Stimulated activated CD8-positive, alpha-beta memory T cell treated with anti-CD3 and anti-CD28 coated beads, Interleukin-4, amount 100 ng/mL, for 4 hours (primary cell): Measurements from ENCODE around the gene HS3ST3B1.
A peak's percentile ranks its signal among the peaks of the same experiment; 100 is the strongest.

Experiments used
- DNase-seq, 2 donors: peaks; one replicate each; pipeline ENCODE4 v3.0.0-alpha.2; 2020; ENCODE audit warnings: low read depth in 2 of 2, low spot score in 1 of 2

HS3ST3B1 gene

DNA sequence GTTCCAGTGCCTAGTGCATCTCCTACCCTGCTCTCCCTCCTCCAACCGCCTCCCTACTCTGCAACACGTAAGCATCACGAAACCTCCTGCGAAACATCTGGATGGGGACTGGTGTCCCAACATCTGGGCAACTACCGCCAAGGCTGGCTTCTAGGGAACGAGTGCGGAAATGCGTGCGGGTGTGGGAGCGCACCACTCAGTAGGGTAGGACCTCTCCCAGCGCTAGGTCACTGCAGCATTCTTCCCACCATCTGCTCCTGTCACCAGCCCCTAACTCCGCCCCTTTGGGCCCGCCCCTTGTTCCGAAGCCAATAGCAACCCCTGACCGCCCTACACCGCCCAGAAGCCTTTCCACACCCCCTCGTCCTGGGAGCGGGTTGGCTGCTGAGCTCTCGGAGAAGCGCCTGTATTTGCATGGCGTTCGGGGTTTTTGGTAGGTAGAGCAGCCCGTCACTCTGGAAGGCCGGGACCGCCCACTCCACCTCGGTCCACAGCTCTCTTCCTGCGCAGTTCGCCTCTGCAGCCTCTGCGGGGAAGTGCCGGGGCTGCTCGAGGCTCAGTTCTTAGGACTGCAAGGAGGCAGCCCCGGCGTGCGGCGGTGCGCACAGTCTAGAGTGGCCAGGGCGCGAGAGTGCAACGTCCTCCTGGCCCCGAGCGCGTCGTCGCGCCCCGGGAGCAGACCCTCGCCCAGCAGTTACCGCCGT lies at the start of gene HS3ST3B1:
Gene HS3ST3B1, plus strand, starts transcription at position 507 of the 704 bp plus-strand sequence. CDS start 438 bp downstream, outside the sequence.
- peak; percentile 99 for DNase-seq

DNA sequence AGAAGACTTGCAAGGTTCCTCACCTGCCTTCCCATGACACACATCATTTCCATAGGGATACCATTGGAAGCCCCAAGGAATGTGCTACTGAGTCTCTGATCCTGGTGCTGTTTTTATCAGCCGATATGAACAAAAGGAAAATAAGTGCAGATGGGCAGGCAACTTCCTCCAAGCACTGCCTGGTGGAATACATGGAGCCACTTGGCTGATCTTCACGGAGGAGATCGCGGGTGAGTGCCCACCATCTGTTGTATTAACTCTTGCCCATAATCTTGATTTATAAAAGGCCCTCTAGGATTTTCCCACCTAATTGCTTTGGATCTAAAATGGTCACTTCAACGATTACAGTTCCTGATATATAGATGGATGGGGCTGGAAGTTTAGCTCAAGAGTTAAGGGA lies 39.5 kb upstream of the HS3ST3B1 start:
- DNase-seq: no peak

DNA sequence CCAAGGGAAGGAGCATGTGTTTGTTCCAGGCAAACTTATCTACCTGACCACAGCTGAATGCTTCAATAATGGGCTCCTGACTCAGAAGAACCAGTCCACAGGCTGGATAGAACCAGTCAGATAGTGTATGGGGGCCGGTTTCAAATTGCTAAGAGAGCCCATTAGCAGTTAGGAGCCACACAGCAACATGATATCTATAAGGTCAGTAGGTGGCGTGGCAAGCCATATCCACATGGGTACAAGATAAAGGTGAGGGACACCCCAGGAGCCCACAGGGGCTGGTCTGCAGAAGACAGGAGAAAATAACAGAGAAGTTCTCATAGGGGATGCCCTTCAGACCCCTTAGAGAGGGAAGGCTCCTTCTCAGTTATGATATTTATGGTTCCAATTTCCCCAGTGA lies 32.6 kb upstream of the HS3ST3B1 start:
- DNase-seq: no peak

DNA sequence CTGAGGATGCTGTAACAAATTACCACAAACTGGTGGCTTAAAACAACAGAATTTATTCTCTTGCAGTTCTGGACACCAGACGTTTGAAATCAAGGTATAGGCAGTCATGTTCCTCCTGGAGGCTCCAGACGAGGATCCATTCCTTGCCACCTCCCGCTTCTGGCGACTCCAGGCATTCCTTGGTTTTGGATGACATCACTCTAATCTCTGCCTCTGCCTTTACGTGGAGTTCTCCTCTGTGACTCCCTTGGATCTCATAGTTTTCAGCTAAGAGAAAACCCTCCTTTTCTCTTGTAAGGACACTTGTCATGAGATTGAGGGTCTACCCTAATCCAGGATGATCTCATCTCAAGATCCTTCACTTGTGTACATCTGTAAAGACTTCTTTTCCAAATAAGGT lies 31.4 kb upstream of the HS3ST3B1 start:
- DNase-seq: no peak

DNA sequence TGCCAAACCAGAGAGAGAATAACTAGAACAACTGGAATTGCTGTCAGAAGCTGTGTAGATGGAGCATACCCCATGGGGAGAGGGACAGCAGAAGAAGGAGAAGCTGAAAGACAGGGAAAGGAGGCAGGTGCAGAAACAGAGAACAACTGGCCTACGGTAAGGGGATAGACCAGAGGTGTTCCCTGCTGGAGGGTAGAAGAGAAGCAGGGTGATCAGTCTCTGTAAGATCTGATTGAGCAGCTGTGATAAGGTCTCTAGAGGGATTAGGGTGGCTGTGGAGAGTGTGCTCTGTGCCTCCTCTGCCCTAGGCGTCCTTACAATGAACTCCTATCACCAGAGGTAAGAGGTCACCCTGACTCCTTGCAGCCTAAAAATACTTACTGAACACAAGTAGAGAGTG lies 30.4 kb upstream of the HS3ST3B1 start:
- no peak for DNase-seq

DNA sequence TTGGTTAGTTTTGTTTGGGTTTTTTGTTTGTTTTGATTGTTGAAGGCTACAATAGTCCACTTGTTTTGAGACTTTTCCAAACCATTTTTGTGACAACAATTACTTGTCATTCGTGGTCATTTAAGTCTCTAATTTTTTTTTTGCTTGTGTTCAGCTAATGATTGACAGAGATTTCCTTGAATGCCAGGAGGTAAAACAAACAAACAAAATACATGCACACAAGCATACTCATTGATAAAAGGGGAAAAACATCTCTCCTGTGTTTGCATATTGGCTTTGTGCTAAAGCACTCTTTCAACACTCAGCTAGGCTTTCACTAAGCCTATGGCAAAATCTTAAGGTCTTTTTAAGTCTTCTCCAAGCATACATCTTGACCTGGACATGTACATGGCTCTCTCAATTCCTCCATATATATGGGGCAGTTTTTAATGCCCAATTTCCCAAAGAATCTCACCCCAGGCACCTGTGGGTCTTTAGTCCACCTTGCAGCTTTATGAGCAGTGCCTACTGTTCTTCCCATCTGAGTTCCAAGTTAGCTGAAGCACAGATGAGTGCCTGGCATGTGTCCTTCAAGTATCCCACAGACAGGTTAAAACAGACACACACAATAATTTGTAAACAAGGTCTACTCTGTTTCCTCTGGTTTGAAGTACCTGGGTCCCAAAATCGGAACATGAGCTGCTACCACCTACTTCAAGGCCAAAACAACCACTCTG lies 24.2 kb upstream of the HS3ST3B1 start:
- no peak for DNase-seq

DNA sequence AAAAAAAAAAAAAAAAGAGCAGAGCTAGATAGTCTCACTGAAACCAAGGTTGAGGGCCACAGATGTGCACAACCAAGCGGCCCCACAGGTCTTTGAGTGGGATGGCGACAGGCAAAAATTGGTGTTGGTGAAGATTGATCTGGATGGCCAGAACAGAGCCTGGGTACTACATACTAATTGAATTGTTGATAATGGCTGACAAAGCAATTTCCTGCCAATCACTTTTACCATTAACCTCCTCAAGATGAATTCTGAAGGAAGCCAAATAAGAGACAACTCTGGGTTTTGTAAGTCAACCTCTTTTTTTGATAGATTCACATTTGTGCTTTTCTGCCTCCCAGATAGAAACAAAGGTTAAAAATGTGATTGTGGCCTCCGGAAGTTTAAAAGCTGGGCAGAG lies 19.4 kb upstream of the HS3ST3B1 start:
- no peak for DNase-seq

DNA sequence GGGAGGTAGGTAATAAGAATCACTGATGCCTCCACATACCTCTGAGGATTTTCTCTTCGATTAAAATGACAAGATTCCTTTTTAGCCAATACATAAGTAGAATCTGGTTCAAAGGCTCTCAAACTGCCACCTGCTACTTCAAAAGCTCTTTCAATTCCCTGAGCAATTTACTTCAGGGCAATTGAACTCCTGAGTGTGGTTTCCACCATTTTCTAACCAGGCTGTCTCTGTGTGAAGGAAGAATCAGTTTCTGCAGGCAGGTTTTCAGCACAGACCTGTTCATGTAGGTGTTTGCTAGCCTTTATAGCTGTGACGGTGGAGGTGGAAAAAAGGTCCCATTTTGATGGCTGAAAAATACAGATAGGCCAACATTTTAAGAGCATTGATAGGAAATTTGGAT lies 18.2 kb upstream of the HS3ST3B1 start:
- DNase-seq: no peak

DNA sequence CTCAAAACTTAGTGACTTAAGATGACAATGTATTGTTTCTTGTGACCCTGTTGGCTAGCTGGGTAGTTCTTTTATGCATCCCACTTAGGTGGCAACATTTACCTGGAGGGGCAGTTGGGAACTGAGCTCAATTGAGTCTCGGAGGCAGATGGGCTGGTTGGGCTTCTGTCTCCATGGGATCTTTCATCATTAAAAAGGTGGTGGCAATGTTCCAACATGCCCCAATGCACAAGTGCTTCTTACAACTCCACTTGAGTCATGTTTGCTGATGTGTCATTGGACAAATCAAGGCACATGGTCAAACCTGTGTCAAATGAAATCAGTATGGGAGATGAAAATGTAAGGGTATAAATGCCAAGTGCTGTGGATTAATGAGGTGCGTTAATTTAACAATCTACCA lies 11.7 kb upstream of the HS3ST3B1 start:
- no peak for DNase-seq

DNA sequence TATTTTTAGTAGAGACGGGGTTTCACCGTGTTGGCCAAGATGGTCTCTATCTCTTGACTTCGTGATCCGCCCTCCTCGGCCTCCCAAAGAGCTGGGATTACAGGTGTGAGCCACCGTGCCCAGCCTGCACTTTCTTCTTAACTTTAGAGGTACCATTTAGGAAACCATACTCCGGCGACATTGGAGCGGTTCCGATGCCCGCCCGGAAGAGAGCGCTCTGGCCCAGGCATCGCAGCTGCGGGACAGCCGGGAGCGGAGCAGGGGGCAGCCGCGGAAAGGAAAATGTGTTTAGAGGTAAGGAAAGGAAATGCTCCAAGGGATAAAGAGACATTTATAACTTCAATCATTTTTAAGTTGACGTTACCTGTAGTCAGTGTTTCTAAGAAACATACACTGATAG lies 6.0 kb upstream of the HS3ST3B1 start:
- DNase-seq: no peak

DNA sequence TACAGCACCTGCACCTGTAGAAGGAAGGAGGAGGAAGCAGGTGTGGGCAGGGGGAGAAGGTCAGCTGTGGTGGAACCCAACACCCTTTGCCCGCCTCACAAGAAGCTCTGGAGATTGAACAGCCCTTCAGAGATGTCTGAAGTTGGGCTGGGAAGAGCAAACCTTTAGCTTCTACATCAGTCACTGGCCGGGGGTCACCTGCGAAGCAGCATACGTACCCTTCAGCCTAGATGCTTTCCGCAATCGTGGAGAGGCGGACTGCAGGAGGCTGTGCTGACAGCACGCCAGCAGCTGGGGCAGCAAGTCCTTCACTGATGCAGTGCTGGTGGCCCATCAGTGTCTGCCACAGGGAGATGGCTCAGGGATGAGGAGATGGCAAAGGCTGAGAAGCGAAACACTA lies 5.2 kb upstream of the HS3ST3B1 start:
- no peak for DNase-seq

DNA sequence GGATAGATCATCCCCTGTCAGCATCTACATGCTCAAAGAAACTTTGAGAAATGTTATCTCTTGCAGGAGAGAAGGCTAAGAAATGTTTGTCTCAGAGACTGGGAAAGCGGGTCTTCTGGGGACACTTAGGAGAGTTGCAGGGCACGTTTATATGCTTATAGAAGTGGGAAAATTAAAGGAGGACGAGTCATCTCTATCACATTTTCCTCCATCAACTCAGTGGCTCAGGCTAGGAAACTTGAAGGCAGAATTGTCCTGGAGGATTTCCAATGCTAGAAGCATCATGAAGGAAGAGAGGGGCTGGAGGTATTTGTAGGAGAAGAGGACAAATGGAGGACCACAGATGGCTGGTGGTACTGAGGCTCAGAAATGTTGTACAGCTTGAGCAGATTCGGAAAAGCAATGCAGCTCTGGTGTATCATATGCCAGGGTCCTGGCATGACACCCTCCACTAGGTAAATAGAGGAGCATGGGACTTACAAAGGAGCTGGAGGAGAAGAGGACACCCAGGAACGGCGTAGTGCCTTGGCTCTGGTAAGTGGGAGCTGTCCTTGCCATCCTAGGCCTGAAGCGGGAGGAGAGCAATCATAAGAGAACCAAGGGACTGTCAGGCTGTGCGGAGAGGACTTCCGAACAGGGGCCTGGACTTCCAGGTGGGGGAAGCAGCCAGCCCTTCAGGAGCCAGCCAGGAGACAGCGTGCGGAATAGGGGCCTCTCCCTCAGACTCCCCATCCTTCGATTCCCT lies 4.5 kb upstream of the HS3ST3B1 start:
- DNase-seq: no peak

DNA sequence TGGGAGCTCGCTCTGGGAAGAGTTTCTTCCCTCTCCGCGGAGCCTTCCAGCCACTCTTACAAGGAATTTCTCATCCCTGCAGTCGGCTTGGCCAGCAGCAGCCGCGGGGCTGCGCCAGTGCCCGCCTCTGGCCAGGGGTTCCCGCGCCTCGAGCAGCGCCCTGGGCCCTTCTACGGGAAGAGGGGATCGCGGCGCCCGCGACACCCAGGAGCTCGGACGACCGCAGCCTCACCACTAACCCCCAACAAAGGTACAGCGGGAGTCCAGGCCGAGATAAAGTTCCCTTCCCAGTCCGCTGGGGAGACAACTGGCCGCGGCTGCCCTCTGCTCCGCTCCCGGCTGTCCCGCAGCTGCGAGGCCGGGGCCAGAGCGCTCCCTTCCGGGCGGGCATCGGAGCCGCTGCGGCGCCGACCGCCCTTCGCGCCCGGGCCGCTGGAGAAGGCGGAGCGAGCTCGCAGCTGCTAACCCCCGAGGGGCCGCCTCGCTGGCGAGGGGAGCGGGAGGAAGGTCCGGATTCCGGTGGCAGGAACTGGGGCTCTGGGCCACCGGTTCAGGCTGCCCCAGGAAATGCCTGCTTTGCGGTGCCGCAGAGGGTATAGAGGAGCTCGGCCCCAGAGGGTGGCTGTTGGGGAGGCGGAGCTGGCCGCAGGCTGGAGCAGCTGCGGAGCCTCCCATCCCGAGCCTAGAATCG lies 3.6 kb upstream of the HS3ST3B1 start:
- DNase-seq: no peak

DNA sequence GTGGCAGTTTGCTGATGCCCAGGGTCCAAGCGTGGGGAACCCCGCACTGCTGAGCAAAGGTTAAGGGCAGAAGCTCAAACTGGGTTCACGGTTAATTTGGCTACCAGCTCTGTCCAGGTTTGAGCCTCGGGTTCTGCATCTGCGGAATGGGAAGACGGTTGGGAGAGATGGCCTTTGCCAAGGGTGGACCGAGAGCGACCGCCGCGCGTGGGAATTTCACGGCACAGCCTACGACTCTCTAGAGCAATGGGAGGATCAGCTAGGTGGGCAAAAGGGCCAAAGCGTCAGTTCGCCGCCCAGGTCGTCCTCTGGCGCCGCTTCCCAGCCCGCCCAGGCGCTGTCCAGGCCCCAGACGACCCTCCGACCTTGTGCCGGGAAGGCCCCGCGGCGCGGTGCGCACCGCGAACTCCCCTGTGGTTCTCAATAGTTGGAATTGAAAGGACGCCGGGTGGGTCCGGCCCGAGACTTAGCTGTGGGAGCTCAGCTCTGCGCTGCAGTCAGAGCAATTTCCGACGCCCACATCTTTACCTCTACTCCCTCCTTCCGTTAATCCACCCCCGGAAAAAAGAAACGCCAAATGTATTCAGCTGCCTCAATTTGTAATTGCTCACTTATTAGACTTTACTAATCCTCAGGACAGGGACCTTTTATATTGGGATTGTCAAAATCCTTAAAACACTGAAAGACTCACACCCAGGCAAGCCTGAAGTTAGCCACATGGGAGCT lies 2.5 kb upstream of the HS3ST3B1 start:
- no peak for DNase-seq

DNA sequence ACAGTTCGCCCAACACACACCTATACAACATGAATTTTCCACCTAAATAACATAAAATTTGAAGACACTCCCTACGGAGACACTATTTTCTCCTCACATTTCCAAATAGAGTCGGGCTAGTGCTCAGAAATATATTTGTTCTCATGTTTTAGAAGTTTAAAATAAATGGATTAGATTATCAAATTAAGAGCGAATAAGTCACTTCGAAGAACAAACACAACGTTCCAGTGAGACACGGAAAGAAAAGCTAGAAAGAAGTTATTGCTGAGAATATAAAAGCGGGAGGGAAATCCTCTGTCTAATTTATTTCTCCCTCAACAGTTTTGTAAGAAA lies 2.0 kb upstream of the HS3ST3B1 start:
- DNase-seq: no peak

DNA sequence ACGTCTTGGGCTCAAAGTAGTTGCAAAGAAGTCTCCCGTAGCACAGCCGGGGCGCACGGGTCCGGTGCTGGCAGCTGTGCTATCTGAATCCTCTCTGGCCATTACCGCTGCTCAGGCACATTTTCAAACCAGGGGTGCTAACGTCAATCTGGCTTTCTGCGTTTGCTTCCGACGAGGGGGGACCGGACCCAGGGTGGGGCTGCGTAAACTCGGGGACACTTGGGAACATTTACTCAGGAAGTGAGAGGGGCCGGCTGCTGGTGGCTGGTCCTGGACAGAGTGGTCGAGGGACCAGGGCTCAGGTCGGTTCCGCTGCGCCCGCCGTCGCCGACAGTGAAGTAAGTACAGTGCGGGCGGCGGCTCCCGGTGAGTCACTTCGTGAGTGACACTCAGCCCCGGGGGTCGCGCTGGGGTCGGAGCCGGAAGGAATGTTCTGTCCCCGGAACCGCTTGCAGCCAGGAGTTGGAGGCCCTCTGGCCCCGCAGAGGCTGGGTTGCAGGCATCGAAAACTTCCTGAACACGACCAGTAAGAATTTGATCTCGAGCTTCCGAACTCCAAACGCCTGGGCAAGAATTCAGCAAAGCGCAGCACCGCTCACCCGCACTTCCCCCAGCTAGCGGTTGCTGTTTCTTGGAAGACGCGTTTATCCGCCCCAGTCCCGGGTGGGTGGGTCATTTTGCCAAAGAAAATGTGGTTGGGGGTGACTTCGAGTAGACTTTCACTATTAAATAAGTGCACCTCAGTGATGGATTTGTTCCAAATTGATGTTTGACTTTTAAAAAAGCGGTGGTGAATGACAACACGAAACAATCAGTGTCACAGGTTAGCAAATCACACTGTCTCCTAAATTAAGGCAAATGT lies 1.4 kb upstream of the HS3ST3B1 start:
- DNase-seq: no peak

DNA sequence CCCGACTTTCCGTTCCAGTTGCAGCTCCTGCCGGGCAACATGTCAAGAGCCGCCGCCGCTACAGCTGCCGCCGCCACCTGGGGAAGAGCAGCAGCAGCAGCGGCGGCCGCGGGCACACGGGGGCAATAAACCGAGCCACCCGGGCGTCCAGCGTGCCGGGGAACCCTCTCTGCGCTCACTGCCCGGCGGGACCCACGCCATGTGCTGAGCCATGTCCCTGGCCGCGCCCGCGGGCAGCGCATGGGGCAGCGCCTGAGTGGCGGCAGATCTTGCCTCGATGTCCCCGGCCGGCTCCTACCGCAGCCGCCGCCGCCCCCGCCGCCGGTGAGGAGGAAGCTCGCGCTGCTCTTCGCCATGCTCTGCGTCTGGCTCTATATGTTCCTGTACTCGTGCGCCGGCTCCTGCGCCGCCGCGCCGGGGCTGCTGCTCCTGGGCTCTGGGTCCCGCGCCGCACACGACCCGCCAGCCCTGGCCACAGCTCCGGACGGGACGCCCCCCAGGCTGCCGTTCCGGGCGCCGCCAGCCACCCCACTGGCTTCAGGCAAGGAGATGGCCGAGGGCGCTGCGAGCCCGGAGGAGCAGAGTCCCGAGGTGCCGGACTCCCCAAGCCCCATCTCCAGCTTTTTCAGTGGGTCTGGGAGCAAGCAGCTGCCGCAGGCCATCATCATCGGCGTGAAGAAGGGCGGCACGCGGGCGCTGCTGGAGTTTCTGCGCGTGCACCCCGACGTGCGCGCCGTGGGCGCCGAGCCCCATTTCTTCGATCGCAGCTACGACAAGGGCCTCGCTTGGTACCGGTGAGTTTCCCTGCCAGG lies 604 bp downstream of the HS3ST3B1 start:
- DNase-seq: no peak

DNA sequence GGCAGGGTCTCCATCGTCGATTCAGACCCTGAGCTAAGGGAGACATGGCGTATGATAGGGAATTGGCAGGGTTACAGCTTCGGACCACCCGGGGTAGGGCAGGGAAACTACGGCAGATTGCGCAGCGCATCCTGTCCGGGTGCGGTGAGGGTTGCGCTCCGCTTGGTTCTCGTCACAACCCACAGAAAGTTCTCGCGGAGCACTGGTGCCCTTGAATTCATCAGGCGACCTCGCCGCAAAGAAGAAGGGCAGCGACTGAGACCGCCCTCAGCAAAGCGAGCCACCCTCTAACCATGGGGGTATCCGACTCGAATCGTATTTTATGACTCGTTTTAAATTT lies 1.2 kb downstream of the HS3ST3B1 start:
- no peak for DNase-seq

DNA sequence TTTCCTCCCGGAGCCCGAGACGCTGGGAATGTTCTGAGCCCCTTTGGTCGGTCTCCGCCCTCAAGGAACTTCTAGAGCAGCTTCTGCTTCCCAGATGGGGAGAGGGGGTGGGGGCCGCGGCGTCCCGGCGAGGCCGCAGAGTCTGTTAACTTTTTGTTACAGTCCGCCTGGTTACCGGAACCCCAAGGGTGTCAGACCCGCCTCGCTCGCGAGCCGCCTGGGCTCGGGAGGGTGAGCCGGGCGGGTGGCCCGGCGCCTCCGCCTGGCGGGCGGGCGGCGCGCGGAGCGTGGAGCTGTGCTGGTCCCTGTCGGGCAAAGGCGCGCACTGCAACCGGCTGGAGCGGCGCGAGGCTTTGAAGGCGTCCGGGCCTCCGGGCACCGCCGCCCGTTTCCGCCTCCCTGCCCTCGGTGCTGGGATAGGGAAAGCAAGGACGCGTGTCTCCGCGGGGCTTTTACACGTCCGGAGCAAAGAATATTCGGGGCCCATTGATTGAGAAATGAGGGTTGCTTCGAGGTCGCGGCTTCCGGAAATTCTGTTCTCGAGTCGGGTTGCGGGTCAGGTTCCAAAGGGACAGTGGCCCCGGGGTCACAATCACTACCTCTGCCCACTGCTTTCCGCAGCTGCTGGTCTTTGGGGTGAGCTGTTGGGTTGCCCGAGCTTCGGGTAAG lies 1.7 kb downstream of the HS3ST3B1 start:
- DNase-seq: peak; percentile 59 to 66
